Liver (tissue), 9 donors: ENCODE measurements around the gene TOX2. TPM values are rescaled to one million over a fixed set of nuclear protein-coding genes. Genes with fewer than 3 reads are reported as not detected.

ENCODE experiments used
- DNase-seq: peaks from one replicate; pipeline ENCODE4 v3.0.0-alpha.2; 2017; ENCODE audit warnings: low spot score
- H3K27ac ChIP-seq, 2 donors: one replicate each; pipeline ENCODE4 v1.7.0; 2013; ENCODE audit warnings: inconsistent platforms in 2 of 2, low read length in 2 of 2, control low read depth in 1 of 2, low read depth in 1 of 2, mild to moderate bottlenecking in 1 of 2
- H3K27me3 ChIP-seq, 4 donors: one replicate each; pipeline versions ENCODE4 v1.6.1 to v1.7.0; 2013; ENCODE audit warnings: low read length in 3 of 4, inconsistent platforms in 1 of 4, mild to moderate bottlenecking in 1 of 4, moderate library complexity in 1 of 4; ENCODE audit not compliant: control insufficient read depth in 4 of 4, insufficient read depth in 4 of 4
- H3K36me3 ChIP-seq, 4 donors: one replicate each; pipeline versions ENCODE4 v1.6.1 to v1.7.0; 2013; ENCODE audit warnings: low read length in 3 of 4, mild to moderate bottlenecking in 3 of 4, low read depth in 1 of 4, moderate library complexity in 1 of 4; ENCODE audit not compliant: control insufficient read depth in 4 of 4, insufficient read depth in 3 of 4
- H3K4me1 ChIP-seq, 4 donors: one replicate each; pipeline versions ENCODE4 v1.6.1 to v1.7.0; 2013; ENCODE audit warnings: low read length in 3 of 4, mild to moderate bottlenecking in 3 of 4, moderate library complexity in 1 of 4; ENCODE audit not compliant: control insufficient read depth in 4 of 4, insufficient read depth in 4 of 4
- H3K4me3 ChIP-seq, 3 donors: one replicate each; pipeline versions ENCODE4 v1.6.1 to v1.7.0; 2013; ENCODE audit warnings: low read length in 3 of 3, control low read depth in 1 of 3, low read depth in 1 of 3, mild to moderate bottlenecking in 1 of 3
- H3K9ac ChIP-seq, 2 donors: one replicate each; pipeline ENCODE4 v1.7.0; 2013; ENCODE audit warnings: low read length in 2 of 2, mild to moderate bottlenecking in 2 of 2, moderate library complexity in 2 of 2, control low read depth in 1 of 2, low read depth in 1 of 2
- H3K9me3 ChIP-seq, 4 donors: one replicate each; pipeline versions ENCODE4 v1.6.1 to v1.7.0; 2013; ENCODE audit warnings: low read length in 3 of 4; ENCODE audit not compliant: control insufficient read depth in 4 of 4
- EGR1 ChIP-seq, 2 donors: IDR thresholded peaks; 2 replicates each; pipeline ENCODE4 v1.6.1; 2016 to 2018; ENCODE audit warnings: antibody characterized with exemption in 2 of 2, low read depth in 2 of 2
- FOXA1 ChIP-seq: IDR thresholded peaks from 2 replicates; pipeline ENCODE4 v1.6.1; 2016; ENCODE audit warnings: antibody characterized with exemption
- FOXA2 ChIP-seq: IDR thresholded peaks from 2 replicates; pipeline ENCODE4 v1.6.1; 2016; ENCODE audit warnings: antibody characterized with exemption
- GABPA ChIP-seq, 2 donors: IDR thresholded peaks in 1 of 2; conservative IDR thresholded peaks in 1 of 2; 2 replicates each; pipeline ENCODE4 v1.6.1; 2016; ENCODE audit warnings: antibody characterized with exemption in 2 of 2, mild to moderate bottlenecking in 1 of 2, moderate library complexity in 1 of 2
- HNF4A ChIP-seq, 2 donors: conservative IDR thresholded peaks; 2 replicates each; pipeline ENCODE4 v1.6.1; 2016; ENCODE audit warnings: antibody characterized with exemption in 2 of 2, mild to moderate bottlenecking in 2 of 2
- HNF4G ChIP-seq: IDR thresholded peaks from 2 replicates; pipeline ENCODE4 v1.6.1; 2016; ENCODE audit warnings: antibody characterized with exemption
- JUND ChIP-seq, 2 donors: IDR thresholded peaks; 2 replicates each; pipeline ENCODE4 v1.6.1; 2016; ENCODE audit warnings: antibody characterized with exemption in 2 of 2
- NR2F2 ChIP-seq: IDR thresholded peaks from 2 replicates; pipeline ENCODE4 v1.6.1; 2016; ENCODE audit warnings: antibody characterized with exemption
- RAD21 ChIP-seq, 2 donors: IDR thresholded peaks; 2 replicates each; pipeline ENCODE4 v1.6.1; 2016; ENCODE audit warnings: antibody characterized with exemption in 2 of 2, mild to moderate bottlenecking in 2 of 2
- RXRA ChIP-seq, 2 donors: IDR thresholded peaks; 2 replicates each; pipeline ENCODE4 v1.6.1; 2017 to 2018; ENCODE audit warnings: antibody characterized with exemption in 2 of 2, mild to moderate bottlenecking in 1 of 2
- SP1 ChIP-seq: IDR thresholded peaks from 2 replicates; pipeline ENCODE4 v1.6.1; 2018; ENCODE audit warnings: antibody characterized with exemption, mild to moderate bottlenecking
- TAF1 ChIP-seq: conservative IDR thresholded peaks from 2 replicates; pipeline ENCODE4 v1.6.1; 2016; ENCODE audit warnings: antibody characterized with exemption, mild to moderate bottlenecking
- YY1 ChIP-seq: IDR thresholded peaks from 2 replicates; pipeline ENCODE4 v1.6.1; 2016; ENCODE audit warnings: antibody characterized with exemption, mild to moderate bottlenecking
- WGBS: extraction: QIAGEN DNeasy Blood & Tissue Kit; methylation state at CpG from one replicate; pipeline ENCODE4 v1.1.7; 2013; 5-methylcytosine and 5-hydroxymethylcytosine counted together
- polyA plus RNA-seq, 2 donors: library from polyadenylated mRNA; stranded (reverse) in 1 of 2; unstranded in 1 of 2; fragments of 200-250 nt in 1 of 2; fragments of >200 nt in 1 of 2; fragmentation: Nextera tagmentation in 1 of 2; extraction: Ambion mirVana in 1 of 2; gene quantifications; one replicate each; pipeline versions ENCODE4 v1.2.1 to v1.2.3, GENCODE V29; 2013 to 2015
- total RNA-seq, 2 donors: library from RNA; depleted of rRNA; stranded (reverse); fragments of >200 nt; gene quantifications; one replicate each; pipeline ENCODE4 v1.2.3, GENCODE V29; 2014
- TF ChIP-seq, protein P1 (sequence below): IDR thresholded peaks from 2 replicates; pipeline ENCODE4 v1.6.1; 2016; ENCODE audit warnings: antibody characterized with exemption
- TF ChIP-seq, protein P2 (sequence below): IDR thresholded peaks from 2 replicates; pipeline ENCODE4 v1.6.1; 2016; ENCODE audit warnings: antibody characterized with exemption, mild to moderate bottlenecking
- TF ChIP-seq, protein P3 (sequence below): IDR thresholded peaks from 2 replicates; pipeline ENCODE4 v1.6.1; 2016; ENCODE audit warnings: antibody characterized with exemption
- TF ChIP-seq, protein P4 (sequence below): IDR thresholded peaks from 2 replicates; pipeline ENCODE4 v1.6.1; 2016; ENCODE audit warnings: antibody characterized with exemption
- TF ChIP-seq, protein P5 (sequence below): fragments of 150-350 bp; IDR thresholded peaks from 2 replicates; pipeline ENCODE4 v1.5.1; 2017; ENCODE audit warnings: improper control_type of control experiment, low read depth, low read length; ENCODE audit not compliant: missing input control
- donor health status: healthy.
- donor health status: healthy.
- donor health status: healthy.
- donor health status: healthy.
- donor health status: healthy.

TOX2 gene
- total and polyA plus RNA-seq, 4 donors = 0.33 to 2.7 (median 1.4) TPM

DNA sequence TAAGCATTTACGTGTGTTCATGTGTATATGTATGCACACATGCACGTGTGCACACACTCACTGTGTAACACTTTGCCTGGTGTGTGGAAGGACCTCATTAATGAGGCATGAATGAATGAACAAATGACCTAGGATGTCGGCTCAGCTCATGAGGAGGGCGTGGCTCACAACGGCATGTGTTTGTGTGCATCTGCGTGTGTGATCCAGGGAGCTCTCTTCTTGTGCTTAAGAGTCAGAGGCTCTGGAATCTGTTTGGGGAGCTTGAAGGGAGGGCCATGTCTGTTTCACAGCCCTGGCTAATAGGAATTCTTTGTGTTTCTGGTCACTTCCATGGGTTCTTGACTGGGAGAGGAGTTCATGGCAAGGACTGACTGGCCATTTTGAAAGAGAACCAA, 32.7 kb downstream of the TOX2 start:
- Histone ChIP-seq H3K4me1 (peaks cover 0 to 8% (median 2%) of the 10 kb centered on the region in 4 donors), H3K27me3 (no peaks in the 10 kb centered on the region), H3K9me3 (no peaks in the 10 kb centered on the region), H3K9ac (no peak overlapping the region), H3K27ac (no peak overlapping the region), H3K4me3 (no peak overlapping the region), H3K36me3 (no peaks in the 10 kb centered on the region)
- WGBS = 86% methylated on average over 6 of the region's 6 CpGs
- DNase-seq = no peak
- TF ChIP-seq RXRA (IDR thresholded peaks at IDR 0.05) = no peak
- TF ChIP-seq, protein P1, sequence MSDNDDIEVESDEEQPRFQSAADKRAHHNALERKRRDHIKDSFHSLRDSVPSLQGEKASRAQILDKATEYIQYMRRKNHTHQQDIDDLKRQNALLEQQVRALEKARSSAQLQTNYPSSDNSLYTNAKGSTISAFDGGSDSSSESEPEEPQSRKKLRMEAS = no peak
- no peak for TF ChIP-seq HNF4A (conservative IDR thresholded peaks at IDR 0.05)
- no peak for TF ChIP-seq EGR1 (IDR thresholded peaks at IDR 0.05; ENCODE audit: low read depth in 2 of 2)
- TF ChIP-seq, protein P2, sequence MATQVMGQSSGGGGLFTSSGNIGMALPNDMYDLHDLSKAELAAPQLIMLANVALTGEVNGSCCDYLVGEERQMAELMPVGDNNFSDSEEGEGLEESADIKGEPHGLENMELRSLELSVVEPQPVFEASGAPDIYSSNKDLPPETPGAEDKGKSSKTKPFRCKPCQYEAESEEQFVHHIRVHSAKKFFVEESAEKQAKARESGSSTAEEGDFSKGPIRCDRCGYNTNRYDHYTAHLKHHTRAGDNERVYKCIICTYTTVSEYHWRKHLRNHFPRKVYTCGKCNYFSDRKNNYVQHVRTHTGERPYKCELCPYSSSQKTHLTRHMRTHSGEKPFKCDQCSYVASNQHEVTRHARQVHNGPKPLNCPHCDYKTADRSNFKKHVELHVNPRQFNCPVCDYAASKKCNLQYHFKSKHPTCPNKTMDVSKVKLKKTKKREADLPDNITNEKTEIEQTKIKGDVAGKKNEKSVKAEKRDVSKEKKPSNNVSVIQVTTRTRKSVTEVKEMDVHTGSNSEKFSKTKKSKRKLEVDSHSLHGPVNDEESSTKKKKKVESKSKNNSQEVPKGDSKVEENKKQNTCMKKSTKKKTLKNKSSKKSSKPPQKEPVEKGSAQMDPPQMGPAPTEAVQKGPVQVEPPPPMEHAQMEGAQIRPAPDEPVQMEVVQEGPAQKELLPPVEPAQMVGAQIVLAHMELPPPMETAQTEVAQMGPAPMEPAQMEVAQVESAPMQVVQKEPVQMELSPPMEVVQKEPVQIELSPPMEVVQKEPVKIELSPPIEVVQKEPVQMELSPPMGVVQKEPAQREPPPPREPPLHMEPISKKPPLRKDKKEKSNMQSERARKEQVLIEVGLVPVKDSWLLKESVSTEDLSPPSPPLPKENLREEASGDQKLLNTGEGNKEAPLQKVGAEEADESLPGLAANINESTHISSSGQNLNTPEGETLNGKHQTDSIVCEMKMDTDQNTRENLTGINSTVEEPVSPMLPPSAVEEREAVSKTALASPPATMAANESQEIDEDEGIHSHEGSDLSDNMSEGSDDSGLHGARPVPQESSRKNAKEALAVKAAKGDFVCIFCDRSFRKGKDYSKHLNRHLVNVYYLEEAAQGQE = no peak
- no peak for TF ChIP-seq JUND (IDR thresholded peaks at IDR 0.05)
- no peak for TF ChIP-seq FOXA2
- no peak for TF ChIP-seq YY1
- TF ChIP-seq NR2F2 = no peak
- TF ChIP-seq SP1 = no peak
- TF ChIP-seq FOXA1 = no peak
- TF ChIP-seq HNF4G = no peak
- TF ChIP-seq, protein P3, sequence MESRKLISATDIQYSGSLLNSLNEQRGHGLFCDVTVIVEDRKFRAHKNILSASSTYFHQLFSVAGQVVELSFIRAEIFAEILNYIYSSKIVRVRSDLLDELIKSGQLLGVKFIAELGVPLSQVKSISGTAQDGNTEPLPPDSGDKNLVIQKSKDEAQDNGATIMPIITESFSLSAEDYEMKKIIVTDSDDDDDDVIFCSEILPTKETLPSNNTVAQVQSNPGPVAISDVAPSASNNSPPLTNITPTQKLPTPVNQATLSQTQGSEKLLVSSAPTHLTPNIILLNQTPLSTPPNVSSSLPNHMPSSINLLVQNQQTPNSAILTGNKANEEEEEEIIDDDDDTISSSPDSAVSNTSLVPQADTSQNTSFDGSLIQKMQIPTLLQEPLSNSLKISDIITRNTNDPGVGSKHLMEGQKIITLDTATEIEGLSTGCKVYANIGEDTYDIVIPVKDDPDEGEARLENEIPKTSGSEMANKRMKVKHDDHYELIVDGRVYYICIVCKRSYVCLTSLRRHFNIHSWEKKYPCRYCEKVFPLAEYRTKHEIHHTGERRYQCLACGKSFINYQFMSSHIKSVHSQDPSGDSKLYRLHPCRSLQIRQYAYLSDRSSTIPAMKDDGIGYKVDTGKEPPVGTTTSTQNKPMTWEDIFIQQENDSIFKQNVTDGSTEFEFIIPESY = no peak
- TF ChIP-seq GABPA (IDR thresholded peaks at IDR 0.05 in 1 of 2, conservative IDR thresholded peaks at IDR 0.05 in 1 of 2) = no peak
- TF ChIP-seq RAD21 (IDR thresholded peaks at IDR 0.05) = no peak
- no peak for TF ChIP-seq TAF1

DNA sequence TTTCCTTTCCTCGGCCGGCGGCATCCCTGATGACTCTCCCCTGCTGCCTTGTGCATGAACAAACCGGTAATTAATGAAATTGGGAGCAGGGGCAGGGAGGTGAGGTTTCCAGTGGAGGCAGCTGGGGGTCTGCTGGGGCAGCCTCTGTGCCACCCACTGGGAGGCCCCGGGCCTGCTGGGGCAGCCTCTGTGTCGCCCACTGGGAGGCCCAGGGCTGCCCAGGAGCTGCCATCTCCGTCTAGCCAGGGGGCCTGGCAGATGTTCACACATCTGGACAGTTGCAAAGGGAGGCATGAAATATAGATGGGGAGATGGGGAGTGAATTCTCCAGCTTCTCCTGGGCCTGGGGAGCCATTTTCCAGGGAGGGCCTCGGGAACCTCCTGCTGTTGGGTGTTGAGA, 33.8 kb downstream of the TOX2 start:
- H3K4me1 ChIP-seq = peaks cover 0 to 3% (median 0%) of the 10 kb centered on the region in 4 donors
- H3K9ac ChIP-seq = no peak overlapping the region
- WGBS = 94% methylated on average over 8 of the region's 8 CpGs
- DNase-seq = no peak
- TF ChIP-seq, protein P4, sequence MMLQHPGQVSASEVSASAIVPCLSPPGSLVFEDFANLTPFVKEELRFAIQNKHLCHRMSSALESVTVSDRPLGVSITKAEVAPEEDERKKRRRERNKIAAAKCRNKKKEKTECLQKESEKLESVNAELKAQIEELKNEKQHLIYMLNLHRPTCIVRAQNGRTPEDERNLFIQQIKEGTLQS = no peak
- TF ChIP-seq, protein P5, sequence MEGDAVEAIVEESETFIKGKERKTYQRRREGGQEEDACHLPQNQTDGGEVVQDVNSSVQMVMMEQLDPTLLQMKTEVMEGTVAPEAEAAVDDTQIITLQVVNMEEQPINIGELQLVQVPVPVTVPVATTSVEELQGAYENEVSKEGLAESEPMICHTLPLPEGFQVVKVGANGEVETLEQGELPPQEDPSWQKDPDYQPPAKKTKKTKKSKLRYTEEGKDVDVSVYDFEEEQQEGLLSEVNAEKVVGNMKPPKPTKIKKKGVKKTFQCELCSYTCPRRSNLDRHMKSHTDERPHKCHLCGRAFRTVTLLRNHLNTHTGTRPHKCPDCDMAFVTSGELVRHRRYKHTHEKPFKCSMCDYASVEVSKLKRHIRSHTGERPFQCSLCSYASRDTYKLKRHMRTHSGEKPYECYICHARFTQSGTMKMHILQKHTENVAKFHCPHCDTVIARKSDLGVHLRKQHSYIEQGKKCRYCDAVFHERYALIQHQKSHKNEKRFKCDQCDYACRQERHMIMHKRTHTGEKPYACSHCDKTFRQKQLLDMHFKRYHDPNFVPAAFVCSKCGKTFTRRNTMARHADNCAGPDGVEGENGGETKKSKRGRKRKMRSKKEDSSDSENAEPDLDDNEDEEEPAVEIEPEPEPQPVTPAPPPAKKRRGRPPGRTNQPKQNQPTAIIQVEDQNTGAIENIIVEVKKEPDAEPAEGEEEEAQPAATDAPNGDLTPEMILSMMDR = no peak
- TF ChIP-seq YY1 (no peak), GABPA (IDR thresholded peaks at IDR 0.05 in 1 of 2, conservative IDR thresholded peaks at IDR 0.05 in 1 of 2) (no peak), HNF4G (no peak)
- H3K36me3 ChIP-seq = no peaks in the 10 kb centered on the region
- H3K9me3 ChIP-seq = no peaks in the 10 kb centered on the region
- no peak overlapping the region for H3K27ac ChIP-seq
- no peaks in the 10 kb centered on the region for H3K27me3 ChIP-seq
- no peak overlapping the region for H3K4me3 ChIP-seq
